GM12892 (cell line): ENCODE results near the gene LRIT1.

ENCODE experiments used
- POLR2A ChIP-seq: IDR thresholded peaks from 2 replicates; pipeline ENCODE4 v1.6.1; 2011; ENCODE audit warnings: low read depth, low read length, control low read depth
- POLR2AphosphoS5 ChIP-seq: IDR thresholded peaks from 2 replicates; pipeline ENCODE4 v1.6.1; 2011; ENCODE audit warnings: low read depth, low read length, control low read depth
- TAF1 ChIP-seq: IDR thresholded peaks from 2 replicates; pipeline ENCODE4 v1.6.1; 2011; ENCODE audit warnings: low read depth, mild to moderate bottlenecking, control low read depth, low read length, borderline replicate concordance

DNA sequence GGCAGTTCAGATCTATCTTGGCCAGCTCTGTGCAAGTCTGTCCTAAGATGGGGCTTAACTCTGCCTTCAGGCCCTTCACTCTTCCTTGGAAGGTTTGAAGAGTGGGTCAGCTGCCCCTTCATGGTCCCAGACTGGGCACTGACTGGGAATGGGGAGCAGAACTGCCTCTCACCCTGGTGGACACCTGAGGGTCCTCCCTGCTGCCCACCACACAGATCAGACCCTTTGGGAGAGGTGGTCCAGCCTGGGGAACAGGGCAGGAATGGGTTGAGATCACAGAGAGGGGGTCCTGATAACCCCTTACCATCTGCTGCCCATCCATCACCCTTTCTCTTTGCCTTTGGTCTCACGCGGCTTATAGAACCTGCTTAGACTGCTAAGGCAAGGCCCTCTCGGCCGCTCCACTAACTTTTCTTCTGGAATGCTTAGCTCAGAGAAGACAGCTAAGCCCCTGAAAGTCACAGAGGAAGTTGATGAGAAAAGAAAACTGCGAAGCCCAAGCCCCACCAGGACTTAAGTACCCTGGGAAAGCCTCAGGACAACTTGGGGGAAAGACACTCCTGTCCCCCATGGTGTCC lies 47.4 kb downstream of the LRIT1 start:
- TF ChIP-seq POLR2A (no peak), TAF1 (no peak), POLR2AphosphoS5 (no peak)
